CD14-positive monocyte (primary cell): ENCODE results near the gene RTL10. TPM values are rescaled to one million over a fixed set of nuclear protein-coding genes. Genes with fewer than 3 reads are reported as not detected.

Source experiments
- DNase-seq, 3 donors: peaks; one replicate each; pipeline ENCODE4 v3.0.0-alpha.2; 2011 to 2022
- H2AFZ ChIP-seq: 2 replicates; pipeline ENCODE4 v1.6.0; 2012; ENCODE audit warnings: mild to moderate bottlenecking, low read depth, low read length, inconsistent platforms; ENCODE audit not compliant: insufficient read depth, poor library complexity, severe bottlenecking
- H3K27ac ChIP-seq, 2 donors: 1 replicate in 1 of 2; 2 replicates in 1 of 2; pipeline ENCODE4 v1.5.1; 2012 to 2013; ENCODE audit warnings: low read length in 2 of 2, control low read depth in 1 of 2, inconsistent platforms in 1 of 2, low read depth in 1 of 2, mild to moderate bottlenecking in 1 of 2
- H3K27me3 ChIP-seq, 2 donors: one replicate each; pipeline versions ENCODE4 v1.6.0 to v1.6.1; 2011 to 2013; ENCODE audit warnings: low read length in 2 of 2; ENCODE audit not compliant: control insufficient read depth in 2 of 2, insufficient read depth in 2 of 2
- H3K36me3 ChIP-seq, 2 donors: replicated peaks in 1 of 2; 1 replicate in 1 of 2; 2 replicates in 1 of 2; pipeline versions ENCODE4 v1.5.1 to v1.6.1; 2012 to 2013; ENCODE audit warnings: low read length in 2 of 2, control low read depth in 1 of 2, inconsistent platforms in 1 of 2, mild to moderate bottlenecking in 1 of 2; ENCODE audit not compliant: insufficient read depth in 2 of 2, control insufficient read depth in 1 of 2
- H3K4me1 ChIP-seq, 2 donors: 1 replicate in 1 of 2; 2 replicates in 1 of 2; pipeline versions ENCODE4 v1.5.1 to v1.6.1; 2012 to 2013; ENCODE audit warnings: low read length in 2 of 2, control low read depth in 1 of 2, inconsistent platforms in 1 of 2, mild to moderate bottlenecking in 1 of 2, moderate library complexity in 1 of 2; ENCODE audit not compliant: insufficient read depth in 2 of 2, control insufficient read depth in 1 of 2
- H3K4me2 ChIP-seq: replicated peaks from 2 replicates; pipeline ENCODE3; 2012; ENCODE audit warnings: low read length, moderate library complexity, mild to moderate bottlenecking; ENCODE audit not compliant: poor library complexity, severe bottlenecking; ENCODE audit errors: extremely low read depth
- H3K4me3 ChIP-seq, 3 experiments: fragments of 200-600 bp in 1 of 3; sonication (generic) in 1 of 3; replicated peaks in 1 of 3; 1 replicate in 2 of 3; 2 replicates in 1 of 3; pipeline ENCODE4 v1.5.1; 2011 to 2013; ENCODE audit warnings: low read length in 3 of 3, mild to moderate bottlenecking in 3 of 3, control low read depth in 2 of 3, low read depth in 2 of 3, inconsistent platforms in 1 of 3, moderate library complexity in 1 of 3
- H3K79me2 ChIP-seq: 2 replicates; pipeline ENCODE4 v1.6.0; 2012; ENCODE audit warnings: mild to moderate bottlenecking, control low read depth, inconsistent platforms, low read length, moderate library complexity; ENCODE audit not compliant: insufficient read depth
- H3K9ac ChIP-seq: 2 replicates; pipeline ENCODE4 v1.6.0; 2017; ENCODE audit warnings: low read length, mild to moderate bottlenecking; ENCODE audit not compliant: insufficient read depth, poor library complexity, severe bottlenecking
- H3K9me3 ChIP-seq, 2 donors: replicated peaks in 1 of 2; 1 replicate in 1 of 2; 2 replicates in 1 of 2; pipeline versions ENCODE4 v1.5.1 to v1.6.1; 2012 to 2013; ENCODE audit warnings: low read length in 2 of 2, control low read depth in 1 of 2; ENCODE audit not compliant: control insufficient read depth in 1 of 2, insufficient read depth in 1 of 2
- H4K20me1 ChIP-seq: 2 replicates; pipeline ENCODE4 v1.6.0; 2012; ENCODE audit warnings: mild to moderate bottlenecking, low read length, control low read depth, moderate library complexity; ENCODE audit not compliant: insufficient read depth
- H3K27ac Mint-ChIP-seq, 7 donors: one replicate each; pipeline ENCODE4 v1.8.0; 2020; ENCODE audit warnings: mild to moderate bottlenecking in 7 of 7, mixed read lengths in 7 of 7, moderate library complexity in 6 of 7, inconsistent platforms in 2 of 7
- H3K27me3 Mint-ChIP-seq, 3 donors: one replicate each; pipeline ENCODE4 v1.8.0; 2021 to 2022; ENCODE audit warnings: low read depth in 3 of 3, mild to moderate bottlenecking in 3 of 3, mixed read lengths in 3 of 3, moderate library complexity in 3 of 3, inconsistent platforms in 1 of 3
- H3K36me3 Mint-ChIP-seq, 2 donors: one replicate each; pipeline ENCODE4 v1.8.0; 2020; ENCODE audit warnings: mixed read lengths in 2 of 2, inconsistent platforms in 1 of 2, mild to moderate bottlenecking in 1 of 2
- H3K4me1 Mint-ChIP-seq: one replicate; pipeline ENCODE4 v1.8.0; 2020; ENCODE audit warnings: mild to moderate bottlenecking, mixed read lengths
- H3K4me3 Mint-ChIP-seq, 2 donors: one replicate each; pipeline ENCODE4 v1.8.0; 2020; ENCODE audit warnings: mild to moderate bottlenecking in 2 of 2, mixed read lengths in 2 of 2, moderate library complexity in 1 of 2
- H3K9me3 Mint-ChIP-seq, 7 donors: one replicate each; pipeline ENCODE4 v1.8.0; 2020 to 2022; ENCODE audit warnings: mixed read lengths in 7 of 7, mild to moderate bottlenecking in 6 of 7, moderate library complexity in 6 of 7, inconsistent platforms in 2 of 7
- CTCF ChIP-seq: fragments of 200-600 bp; IDR thresholded peaks from one replicate; pipeline ENCODE4 v1.8.0; 2022; ENCODE audit warnings: antibody characterized with exemption, mild to moderate bottlenecking
- WGBS: methylation state at CpG from one replicate; pipeline ENCODE4 v1.1.5; 2013; ENCODE audit warnings: missing lambda C conversion rate; ENCODE audit not compliant: insufficient coverage; 5-methylcytosine and 5-hydroxymethylcytosine counted together
- intact Hi-C, 2 donors: fragments of 100-400 bp; cut with micrococcal nuclease; formaldehyde crosslinking; loops; one replicate each; pipeline versions ENCODE4 v1.15.0 to v1.15.1; 2023
- polyA plus RNA-seq, 3 donors: library from polyadenylated mRNA; depleted of rRNA in 1 of 3; unstranded in 2 of 3; stranded (reverse) in 1 of 3; fragments of 300-500 nt in 2 of 3; fragments of >200 nt in 1 of 3; fragmentation: Illumina TruSeq in 2 of 3; gene quantifications; 1 replicate in 2 of 3; 2 replicates in 1 of 3; pipeline ENCODE4 v1.2.3, GENCODE V29; 2012 to 2021

Gene RTL10
- polyA plus RNA-seq, 3 donors, result 1.4 to 6.5 (median 1.5) TPM

- H3K9me3 ChIP-seq, result no peaks in the 10 kb centered on the region
- TF ChIP-seq CTCF, result no peak
- H3K4me3 Mint-ChIP-seq, result no peak overlapping the region
- DNase-seq, result no peak
- WGBS, result 100% methylated on average over 1 of the region's 5 CpGs
- no peaks in the 10 kb centered on the region for H3K27me3 ChIP-seq
- no peak overlapping the region for H3K9ac ChIP-seq
- intact Hi-C loops, result no loop called here
- H3K27ac Mint-ChIP-seq, result no peak overlapping the region
- H3K9me3 Mint-ChIP-seq, result peaks cover 0 to 1% (median 0%) of the 10 kb centered on the region in 7 donors
- no peaks in the 10 kb centered on the region for H3K36me3 Mint-ChIP-seq
- H3K79me2 ChIP-seq, result no peaks in the 10 kb centered on the region
- H4K20me1 ChIP-seq, result no peaks in the 10 kb centered on the region
- no peaks in the 10 kb centered on the region for H3K36me3 ChIP-seq
- H3K27ac ChIP-seq, result no peak overlapping the region
- H3K27me3 Mint-ChIP-seq, result peaks cover 0 to 2% (median 1%) of the 10 kb centered on the region in 3 donors
- no peak overlapping the region for H3K4me3 ChIP-seq
- no peaks in the 10 kb centered on the region for H3K4me1 Mint-ChIP-seq
- no peaks in the 10 kb centered on the region for H3K4me1 ChIP-seq
- H2AFZ ChIP-seq, result no peak overlapping the region
- H3K4me2 ChIP-seq, result no peak overlapping the region
These were observed 40.2 kb downstream of the RTL10 start for GRCh38 chr22:19814428-19814827.

- Mint-ChIP-seq H3K4me1 (no peaks in the 10 kb centered on the region), H3K27me3 (peaks cover 0 to 2% (median 2%) of the 10 kb centered on the region in 3 donors), H3K36me3 (no peaks in the 10 kb centered on the region), H3K27ac (no peak overlapping the region), H3K4me3 (no peak overlapping the region), H3K9me3 (peaks cover 0 to 1% (median 0%) of the 10 kb centered on the region in 7 donors)
- H3K27ac ChIP-seq, result no peak overlapping the region
- no peaks in the 10 kb centered on the region for H4K20me1 ChIP-seq
- TF ChIP-seq CTCF, result no peak
- no peak for DNase-seq
- no peak overlapping the region for H3K9ac ChIP-seq
- no peak overlapping the region for H3K4me2 ChIP-seq
- H3K4me3 ChIP-seq, result no peak overlapping the region
- WGBS, result 100% methylated on average over 6 of the region's 11 CpGs
- intact Hi-C loops, result no loop called here
- no peaks in the 10 kb centered on the region for H3K79me2 ChIP-seq
- H3K9me3 ChIP-seq, result no peaks in the 10 kb centered on the region
- no peaks in the 10 kb centered on the region for H3K27me3 ChIP-seq
- H3K36me3 ChIP-seq, result no peaks in the 10 kb centered on the region
- H2AFZ ChIP-seq, result no peak overlapping the region
- no peaks in the 10 kb centered on the region for H3K4me1 ChIP-seq
These were observed 41.8 kb downstream of the RTL10 start for GRCh38 chr22:19812910-19813309.
